WTC11 (cell line): Measurements from ENCODE around the gene DNAJC19. TPM values are rescaled to one million over a fixed set of nuclear protein-coding genes. Genes with fewer than 3 reads are reported as not detected.

Experiments used
- total RNA-seq: library from RNA; stranded (reverse); gene quantifications from 3 replicates; pipeline ENCODE4 v1.2.3, GENCODE V29; 2021

The DNAJC19 gene
- total RNA-seq, 1 experiment from 2014 or later = 65.7 TPM

Other genes starting within 250 kb of the DNAJC19 start
- 245 to 252 TPM (median 251 TPM) in 3 replicates for gene FXR1, start 77.1 kb downstream of the DNAJC19 start, total RNA-seq